Dermis blood vessel endothelial cell (primary cell): Measurements from ENCODE around the gene ACAD9. TPM values are rescaled to one million over a fixed set of nuclear protein-coding genes. Genes with fewer than 3 reads are reported as not detected.
"Not testable (repeated sequence)": the region's sequence is repeated elsewhere in the genome, so short reads cannot be mapped to it uniquely, and the experiment has no call there.

Experiments
- DNase-seq: peaks from one replicate; pipeline ENCODE4 v3.0.0; 2010
- total RNA-seq: library from RNA; depleted of rRNA; stranded (reverse); fragments of >200 nt; gene quantifications from 2 replicates; pipeline ENCODE4 v1.2.3, GENCODE V29; 2014

Gene ACAD9
- 47.5 and 51.4 TPM in 2 replicates for total RNA-seq

GRCh38 chr3:128879125-128879969, at the start of gene ACAD9:
Gene ACAD9 (plus strand): TSS chr3:128879620. CDS start chr3:128879692, 72 bp downstream.
- DNase-seq: peak; percentile 99

GRCh38 chr3:128829925-128830625, 49.3 kb upstream of the ACAD9 start:
- DNase-seq: not testable (repeated sequence)

- DNase-seq: not testable (repeated sequence)
These were observed 48.7 kb upstream of the ACAD9 start for GRCh38 chr3:128830762-128831161.

- not testable (repeated sequence) for DNase-seq
These were observed 46.4 kb upstream of the ACAD9 start for GRCh38 chr3:128832979-128833378.

GRCh38 chr3:128835096-128835495, 44.3 kb upstream of the ACAD9 start:
- no peak for DNase-seq

GRCh38 chr3:128841926-128842920, 37.2 kb upstream of the ACAD9 start:
- no peak for DNase-seq

GRCh38 chr3:128844502-128844901, 34.9 kb upstream of the ACAD9 start:
- no peak for DNase-seq

- DNase-seq: peak; percentile 30
These were observed 34.2 kb upstream of the ACAD9 start for GRCh38 chr3:128845119-128845777.

GRCh38 chr3:128845778-128846485, 33.5 kb upstream of the ACAD9 start:
- peak; percentile 83 for DNase-seq

- no peak for DNase-seq
These were observed 32.9 kb upstream of the ACAD9 start for GRCh38 chr3:128846486-128846891.

- DNase-seq: no peak
These were observed 31.6 kb upstream of the ACAD9 start for GRCh38 chr3:128847666-128848370.

GRCh38 chr3:128848936-128849335, 30.5 kb upstream of the ACAD9 start:
- DNase-seq: no peak

- peak; percentile 21 for DNase-seq
These were observed 29.4 kb upstream of the ACAD9 start for GRCh38 chr3:128849911-128850455.

- no peak for DNase-seq
These were observed 28.9 kb upstream of the ACAD9 start for GRCh38 chr3:128850544-128850943.

- no peak for DNase-seq
These were observed 27.8 kb upstream of the ACAD9 start for GRCh38 chr3:128851601-128852000.

GRCh38 chr3:128853826-128854225, 25.6 kb upstream of the ACAD9 start:
- DNase-seq: no peak

GRCh38 chr3:128854475-128854874, 24.9 kb upstream of the ACAD9 start:
- DNase-seq: peak; percentile 28

- no peak for DNase-seq
These were observed 23.9 kb upstream of the ACAD9 start for GRCh38 chr3:128855569-128855968.

GRCh38 chr3:128858167-128858566, 21.3 kb upstream of the ACAD9 start:
- no peak for DNase-seq

GRCh38 chr3:128859630-128860029, 19.8 kb upstream of the ACAD9 start:
- no peak for DNase-seq
